Measurements from ENCODE around the gene SPDYA. TPM values are rescaled to one million over a fixed set of nuclear protein-coding genes. Genes with fewer than 3 reads are reported as not detected.
"Not testable (repeated sequence)": the region's sequence is repeated elsewhere in the genome, so short reads cannot be mapped to it uniquely, and the experiment has no call there.

The SPDYA gene
- polyA plus RNA-seq, 1 donor from 2014 or later, result 0.46 TPM

GRCh38 chr2:28782423-28782822, 28.2 kb upstream of the SPDYA start:
- Histone ChIP-seq H3K9me3 (ENCODE audit: low read length) (no peaks in the 10 kb centered on the region), H3K36me3 (ENCODE audit: insufficient read depth, low read length) (peaks cover 17% of the 10 kb centered on the region), H3K4me3 (ENCODE audit: low read length) (no peak overlapping the region), H3F3A (ENCODE audit: insufficient read depth, low read length, poor library complexity, severe bottlenecking) (no peaks in the 10 kb centered on the region), H4K20me1 (ENCODE audit: insufficient read depth) (no peaks in the 10 kb centered on the region), H3K9me2 (ENCODE audit: insufficient read depth, low read length) (no peaks in the 10 kb centered on the region), H3K27me3 (ENCODE audit: insufficient read depth, low read depth, low read length) (no peaks in the 10 kb centered on the region), H3K79me2 (replicated peaks; ENCODE audit: insufficient read depth, low read length) (peaks cover 8% of the 10 kb centered on the region), H3K9ac (ENCODE audit: low read length) (no peak overlapping the region), H2AFZ (ENCODE audit: low read depth, low read length) (no peak overlapping the region), H3K27ac (ENCODE audit: low read length) (no peak overlapping the region), H3K4me2 (ENCODE audit: low read length) (no peak overlapping the region)
- TF ChIP-seq EP300 (conservative IDR thresholded peaks at IDR 0.05; ENCODE audit: poor library complexity, severe bottlenecking) (no peak), SMC3 (conservative IDR thresholded peaks at IDR 0.05; ENCODE audit: poor library complexity) (no peak), RAD21 (conservative IDR thresholded peaks at IDR 0.05) (no peak), POLR2AphosphoS5 (IDR thresholded peaks at IDR 0.05) (no peak), CTCF (IDR thresholded peaks at IDR 0.05; ENCODE audit: poor library complexity, severe bottlenecking) (no peak), TAF1 (IDR thresholded peaks at IDR 0.05; ENCODE audit: low read depth) (no peak), MXI1 (conservative IDR thresholded peaks at IDR 0.05; ENCODE audit: poor library complexity, severe bottlenecking) (no peak), EZH2 (IDR thresholded peaks at IDR 0.05; ENCODE audit: borderline replicate concordance, insufficient read depth, low read length, poor library complexity, severe bottlenecking) (no peak)
- TF ChIP-seq, protein P1, sequence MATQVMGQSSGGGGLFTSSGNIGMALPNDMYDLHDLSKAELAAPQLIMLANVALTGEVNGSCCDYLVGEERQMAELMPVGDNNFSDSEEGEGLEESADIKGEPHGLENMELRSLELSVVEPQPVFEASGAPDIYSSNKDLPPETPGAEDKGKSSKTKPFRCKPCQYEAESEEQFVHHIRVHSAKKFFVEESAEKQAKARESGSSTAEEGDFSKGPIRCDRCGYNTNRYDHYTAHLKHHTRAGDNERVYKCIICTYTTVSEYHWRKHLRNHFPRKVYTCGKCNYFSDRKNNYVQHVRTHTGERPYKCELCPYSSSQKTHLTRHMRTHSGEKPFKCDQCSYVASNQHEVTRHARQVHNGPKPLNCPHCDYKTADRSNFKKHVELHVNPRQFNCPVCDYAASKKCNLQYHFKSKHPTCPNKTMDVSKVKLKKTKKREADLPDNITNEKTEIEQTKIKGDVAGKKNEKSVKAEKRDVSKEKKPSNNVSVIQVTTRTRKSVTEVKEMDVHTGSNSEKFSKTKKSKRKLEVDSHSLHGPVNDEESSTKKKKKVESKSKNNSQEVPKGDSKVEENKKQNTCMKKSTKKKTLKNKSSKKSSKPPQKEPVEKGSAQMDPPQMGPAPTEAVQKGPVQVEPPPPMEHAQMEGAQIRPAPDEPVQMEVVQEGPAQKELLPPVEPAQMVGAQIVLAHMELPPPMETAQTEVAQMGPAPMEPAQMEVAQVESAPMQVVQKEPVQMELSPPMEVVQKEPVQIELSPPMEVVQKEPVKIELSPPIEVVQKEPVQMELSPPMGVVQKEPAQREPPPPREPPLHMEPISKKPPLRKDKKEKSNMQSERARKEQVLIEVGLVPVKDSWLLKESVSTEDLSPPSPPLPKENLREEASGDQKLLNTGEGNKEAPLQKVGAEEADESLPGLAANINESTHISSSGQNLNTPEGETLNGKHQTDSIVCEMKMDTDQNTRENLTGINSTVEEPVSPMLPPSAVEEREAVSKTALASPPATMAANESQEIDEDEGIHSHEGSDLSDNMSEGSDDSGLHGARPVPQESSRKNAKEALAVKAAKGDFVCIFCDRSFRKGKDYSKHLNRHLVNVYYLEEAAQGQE (IDR thresholded peaks at IDR 0.05; ENCODE audit: borderline replicate concordance), result no peak

GRCh38 chr2:28784570-28784969, 26.1 kb upstream of the SPDYA start:
- not testable (repeated sequence) for H3K4me2 ChIP-seq (ENCODE audit: low read length); H4K20me1 ChIP-seq (ENCODE audit: insufficient read depth)
- peaks cover 15% of the 10 kb centered on the region for H3K36me3 ChIP-seq (ENCODE audit: insufficient read depth, low read length)

GRCh38 chr2:28796620-28797019, 14.0 kb upstream of the SPDYA start:
- H3K9me2 ChIP-seq (ENCODE audit: insufficient read depth, low read length), result no peaks in the 10 kb centered on the region
- peaks cover 17% of the 10 kb centered on the region for H3K79me2 ChIP-seq (replicated peaks; ENCODE audit: insufficient read depth, low read length)
- H3K9me3 ChIP-seq (ENCODE audit: low read length), result peaks cover 7% of the 10 kb centered on the region
- no peaks in the 10 kb centered on the region for H3F3A ChIP-seq (ENCODE audit: insufficient read depth, low read length, poor library complexity, severe bottlenecking)
- no peak overlapping the region for H3K4me3 ChIP-seq (ENCODE audit: low read length)
- no peak overlapping the region for H2AFZ ChIP-seq (ENCODE audit: low read depth, low read length)
- no peak overlapping the region for H3K4me2 ChIP-seq (ENCODE audit: low read length)
- H3K27ac ChIP-seq (ENCODE audit: low read length), result no peak overlapping the region
- H3K36me3 ChIP-seq (ENCODE audit: insufficient read depth, low read length), result peaks cover 28% of the 10 kb centered on the region
- H4K20me1 ChIP-seq (ENCODE audit: insufficient read depth), result no peaks in the 10 kb centered on the region
- no peaks in the 10 kb centered on the region for H3K27me3 ChIP-seq (ENCODE audit: insufficient read depth, low read depth, low read length)
- no peak for TF ChIP-seq SMC3 (conservative IDR thresholded peaks at IDR 0.05; ENCODE audit: poor library complexity)
- H3K9ac ChIP-seq (ENCODE audit: low read length), result no peak overlapping the region

More at GRCh38 chr2:28784570-28784969, 26.1 kb upstream of the SPDYA start:
- not testable (repeated sequence) for H3K27me3 ChIP-seq (ENCODE audit: insufficient read depth, low read depth, low read length); H3K9ac ChIP-seq (ENCODE audit: low read length); H3F3A ChIP-seq (ENCODE audit: insufficient read depth, low read length, poor library complexity, severe bottlenecking); H3K79me2 ChIP-seq (replicated peaks; ENCODE audit: insufficient read depth, low read length); H2AFZ ChIP-seq (ENCODE audit: low read depth, low read length); H3K27ac ChIP-seq (ENCODE audit: low read length); H3K4me3 ChIP-seq (ENCODE audit: low read length); H3K9me2 ChIP-seq (ENCODE audit: insufficient read depth, low read length); H3K9me3 ChIP-seq (ENCODE audit: low read length)

Data from neural cell (in vitro differentiated cells).